HUES64 (cell line): ENCODE results near the gene COMP.

Experiments
- H3K27ac ChIP-seq: 2 replicates; pipeline ENCODE4 v1.7.0; 2013; ENCODE audit warnings: low read depth, low read length, inconsistent platforms
- H3K27me3 ChIP-seq: 2 replicates; pipeline ENCODE4 v1.6.1; 2013; ENCODE audit warnings: mild to moderate bottlenecking, low read length; ENCODE audit not compliant: insufficient read depth
- H3K36me3 ChIP-seq: 2 replicates; pipeline ENCODE4 v1.6.1; 2013; ENCODE audit warnings: mild to moderate bottlenecking, low read length; ENCODE audit not compliant: insufficient read depth
- H3K4me1 ChIP-seq: 2 replicates; pipeline ENCODE4 v1.6.1; 2013; ENCODE audit warnings: mild to moderate bottlenecking, low read length, moderate library complexity; ENCODE audit not compliant: insufficient read depth
- H3K4me3 ChIP-seq: 2 replicates; pipeline ENCODE4 v1.5.1; 2013; ENCODE audit warnings: mild to moderate bottlenecking, low read length, moderate library complexity
- H3K9ac ChIP-seq: 2 replicates; pipeline ENCODE4 v1.6.1; 2013; ENCODE audit warnings: mild to moderate bottlenecking, low read depth, low read length
- H3K9me3 ChIP-seq: 2 replicates; pipeline ENCODE4 v1.6.1; 2013; ENCODE audit warnings: low read depth, low read length; ENCODE audit not compliant: insufficient read depth
- WGBS: fragments of 150-250, 120-280 bp; methylation state at CpG from one replicate; pipeline ENCODE4 v1.1.7; 2013; ENCODE audit warnings: missing lambda C conversion rate; 5-methylcytosine and 5-hydroxymethylcytosine counted together

COMP gene

GRCh38 chr19:18773682-18774081, 17.4 kb downstream of the COMP start:
- no peak overlapping the region for H3K4me3 ChIP-seq
- H3K27ac ChIP-seq, result no peak overlapping the region
- no peaks in the 10 kb centered on the region for H3K9me3 ChIP-seq
- H3K9ac ChIP-seq, result no peak overlapping the region
- no peaks in the 10 kb centered on the region for H3K4me1 ChIP-seq
- 79% methylated on average over 9 of the region's 9 CpGs for WGBS
- no peaks in the 10 kb centered on the region for H3K36me3 ChIP-seq
- peaks cover 97% of the 10 kb centered on the region for H3K27me3 ChIP-seq

- Histone ChIP-seq H3K27me3 (peaks cover 94% of the 10 kb centered on the region), H3K4me1 (no peaks in the 10 kb centered on the region), H3K4me3 (no peak overlapping the region), H3K36me3 (no peaks in the 10 kb centered on the region), H3K27ac (no peak overlapping the region), H3K9ac (no peak overlapping the region), H3K9me3 (no peaks in the 10 kb centered on the region)
- 80% methylated on average over 27 of the region's 27 CpGs for WGBS
These were observed 18.2 kb downstream of the COMP start for GRCh38 chr19:18772620-18773587.

GRCh38 chr19:18771328-18772242, 19.5 kb downstream of the COMP start:
- Histone ChIP-seq H3K27ac (no peak overlapping the region), H3K4me1 (no peaks in the 10 kb centered on the region), H3K9ac (no peak overlapping the region), H3K4me3 (no peak overlapping the region), H3K27me3 (peaks cover 93% of the 10 kb centered on the region), H3K9me3 (no peaks in the 10 kb centered on the region), H3K36me3 (no peaks in the 10 kb centered on the region)
- 79% methylated on average over 36 of the region's 36 CpGs for WGBS

GRCh38 chr19:18770663-18771327, 20.3 kb downstream of the COMP start:
- Histone ChIP-seq H3K9ac (no peak overlapping the region), H3K36me3 (no peaks in the 10 kb centered on the region), H3K4me1 (no peaks in the 10 kb centered on the region), H3K27me3 (peaks cover 88% of the 10 kb centered on the region), H3K9me3 (no peaks in the 10 kb centered on the region), H3K4me3 (no peak overlapping the region), H3K27ac (no peak overlapping the region)
- WGBS, result 83% methylated on average over 13 of the region's 13 CpGs

GRCh38 chr19:18769989-18770528, 21.0 kb downstream of the COMP start:
- Histone ChIP-seq H3K4me1 (no peaks in the 10 kb centered on the region), H3K9ac (no peak overlapping the region), H3K27me3 (peaks cover 88% of the 10 kb centered on the region), H3K36me3 (no peaks in the 10 kb centered on the region), H3K4me3 (no peak overlapping the region), H3K9me3 (no peaks in the 10 kb centered on the region), H3K27ac (no peak overlapping the region)
- 89% methylated on average over 15 of the region's 15 CpGs for WGBS

- Histone ChIP-seq H3K9me3 (no peaks in the 10 kb centered on the region), H3K36me3 (no peaks in the 10 kb centered on the region), H3K4me1 (no peaks in the 10 kb centered on the region), H3K27me3 (peaks cover 88% of the 10 kb centered on the region), H3K4me3 (no peak overlapping the region), H3K9ac (no peak overlapping the region), H3K27ac (no peak overlapping the region)
- 90% methylated on average over 23 of the region's 24 CpGs for WGBS
These were observed 21.9 kb downstream of the COMP start for GRCh38 chr19:18768997-18769891.

GRCh38 chr19:18768046-18768771, 22.9 kb downstream of the COMP start:
- no peak overlapping the region for H3K27ac ChIP-seq
- 73% methylated on average over 26 of the region's 30 CpGs for WGBS
- peaks cover 88% of the 10 kb centered on the region for H3K27me3 ChIP-seq
- no peak overlapping the region for H3K9ac ChIP-seq
- no peaks in the 10 kb centered on the region for H3K9me3 ChIP-seq
- H3K4me1 ChIP-seq, result no peaks in the 10 kb centered on the region
- no peak overlapping the region for H3K4me3 ChIP-seq
- H3K36me3 ChIP-seq, result no peaks in the 10 kb centered on the region

GRCh38 chr19:18765224-18765623, 25.9 kb downstream of the COMP start:
- H3K9me3 ChIP-seq, result no peaks in the 10 kb centered on the region
- H3K9ac ChIP-seq, result no peak overlapping the region
- peaks cover 63% of the 10 kb centered on the region for H3K27me3 ChIP-seq
- H3K36me3 ChIP-seq, result no peaks in the 10 kb centered on the region
- H3K4me1 ChIP-seq, result no peaks in the 10 kb centered on the region
- WGBS, result 90% methylated on average over 8 of the region's 8 CpGs
- no peak overlapping the region for H3K4me3 ChIP-seq
- H3K27ac ChIP-seq, result no peak overlapping the region

- Histone ChIP-seq H3K27ac (no peak overlapping the region), H3K9ac (no peak overlapping the region)
- WGBS, result 72% methylated on average over 4 of the region's 4 CpGs
These were observed 26.5 kb downstream of the COMP start for GRCh38 chr19:18764591-18765051.

More at GRCh38 chr19:18764591-18765051, 26.5 kb downstream of the COMP start:
- Histone ChIP-seq H3K9me3 (no peaks in the 10 kb centered on the region), H3K4me3 (no peak overlapping the region), H3K27me3 (peaks cover 59% of the 10 kb centered on the region), H3K4me1 (no peaks in the 10 kb centered on the region), H3K36me3 (no peaks in the 10 kb centered on the region)
